IPS-NIHi11 (cell line): Measurements from ENCODE around the gene CDK17.

ENCODE experiments used
- DNase-seq: peaks from one replicate; pipeline ENCODE4 v3.0.0; 2012; ENCODE audit warnings: mixed read lengths, low spot score

CDK17 gene

GRCh38 chr12:96315741-96316481, 84.3 kb downstream of the CDK17 start:
- peak; percentile 13 for DNase-seq

DNA sequence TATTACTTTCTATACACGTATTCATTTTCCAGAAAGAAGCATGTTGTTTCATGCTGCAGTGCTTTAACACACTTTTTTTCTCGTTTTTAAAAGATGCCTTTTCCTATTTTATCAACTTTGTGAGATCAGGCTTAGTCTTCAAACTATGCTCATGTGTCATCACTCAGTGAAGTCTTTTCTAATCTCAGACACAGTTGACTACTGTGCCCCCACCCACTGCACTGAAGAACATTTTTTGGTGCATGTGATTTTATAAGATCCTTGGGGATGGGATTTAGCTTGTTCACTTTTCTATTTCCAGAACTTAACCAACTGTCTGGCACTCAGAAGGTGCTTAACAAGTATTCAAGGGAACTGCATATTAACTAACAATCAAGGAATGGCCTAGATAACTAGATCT, 85.5 kb downstream of the CDK17 start:
- DNase-seq, result no peak

DNA sequence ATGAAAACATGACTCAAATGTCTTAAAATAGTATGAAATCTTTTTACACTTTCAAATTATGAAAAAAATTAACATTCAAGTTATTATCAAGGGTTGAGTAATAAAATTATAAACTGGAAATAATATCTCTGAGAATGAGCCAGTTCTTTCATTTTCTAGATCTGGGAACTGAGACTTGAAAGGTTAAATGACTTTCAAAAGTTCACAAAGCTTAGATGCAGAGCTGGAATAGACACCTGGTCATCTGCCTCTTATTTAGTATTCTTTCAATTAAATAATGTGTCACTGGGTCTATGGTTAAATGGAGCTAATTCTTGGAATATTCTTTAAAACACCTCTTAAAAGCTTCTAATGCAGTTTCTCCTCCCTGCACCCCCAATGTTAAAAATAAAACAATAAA, 86.6 kb downstream of the CDK17 start:
- DNase-seq, result no peak

GRCh38 chr12:96311191-96311590, 89.0 kb downstream of the CDK17 start:
- DNase-seq, result no peak

DNA sequence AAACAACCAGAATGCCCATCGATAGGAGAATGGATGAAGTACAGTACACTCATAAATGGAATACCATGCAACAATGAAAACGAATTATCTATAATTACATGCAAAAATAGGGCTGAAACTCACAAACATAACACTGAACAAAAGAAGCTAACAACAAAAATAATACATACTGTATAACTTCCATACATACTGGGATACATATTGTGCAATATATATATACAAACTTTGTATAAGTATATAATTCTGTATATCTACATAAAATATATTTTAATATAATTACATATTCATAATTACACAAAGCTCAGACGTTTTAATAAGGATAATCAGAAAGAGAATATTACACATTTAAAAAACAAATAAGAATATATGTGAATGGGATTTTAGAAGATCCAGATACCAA, 90.2 kb downstream of the CDK17 start:
- DNase-seq, result no peak

- no peak for DNase-seq
These were observed 91.4 kb downstream of the CDK17 start for GRCh38 chr12:96308881-96309280.

GRCh38 chr12:96305665-96306064, 94.6 kb downstream of the CDK17 start:
- DNase-seq, result no peak

DNA sequence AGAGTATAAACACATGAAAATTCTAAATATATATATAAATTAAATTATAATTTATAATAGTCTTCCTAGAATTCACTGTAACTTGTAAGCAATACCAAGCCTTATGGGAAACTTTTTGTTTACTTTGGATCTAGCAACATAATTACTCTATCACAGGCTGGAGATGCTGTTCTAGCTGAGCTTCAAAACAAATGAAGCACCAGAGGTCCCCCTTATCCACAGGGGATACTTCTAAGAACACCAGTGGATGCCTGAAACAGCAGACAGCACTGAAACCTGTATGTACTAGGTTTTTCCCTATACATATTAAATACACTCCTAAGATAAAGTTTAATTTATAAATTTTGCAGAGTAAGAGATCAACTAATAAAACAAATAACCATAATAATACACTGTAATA, 96.6 kb downstream of the CDK17 start:
- DNase-seq, result no peak

DNA sequence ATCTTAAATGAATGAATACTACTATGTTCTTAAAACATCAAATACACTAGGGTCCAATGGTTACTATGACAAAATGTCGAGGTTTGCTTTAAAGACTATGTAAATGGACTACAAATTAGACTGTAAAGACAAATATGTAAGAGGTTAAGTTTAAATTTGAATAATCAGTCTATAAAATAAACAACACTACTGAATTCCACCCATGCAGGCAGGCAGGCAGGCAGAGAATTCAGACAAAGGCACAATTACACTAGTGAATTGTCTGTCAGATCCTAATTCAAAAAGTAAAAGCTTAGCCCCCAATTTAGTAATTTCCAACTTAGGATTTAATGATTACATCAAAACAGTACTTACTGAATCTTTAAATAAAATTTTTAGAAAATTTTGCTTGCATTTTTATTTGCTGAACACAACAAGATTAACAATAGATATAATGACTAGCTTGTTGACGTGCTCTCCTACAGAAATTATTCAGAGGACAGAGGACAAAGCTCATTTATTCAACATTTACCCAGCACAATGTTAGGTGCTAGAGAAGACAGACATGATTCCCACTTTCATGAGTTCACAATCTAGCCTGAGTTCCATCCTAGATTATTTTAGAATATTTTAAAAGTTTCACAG, 97.4 kb downstream of the CDK17 start:
- no peak for DNase-seq

GRCh38 chr12:96301732-96302131, 98.5 kb downstream of the CDK17 start:
- no peak for DNase-seq

GRCh38 chr12:96300064-96300463, 100.2 kb downstream of the CDK17 start:
- no peak for DNase-seq

DNA sequence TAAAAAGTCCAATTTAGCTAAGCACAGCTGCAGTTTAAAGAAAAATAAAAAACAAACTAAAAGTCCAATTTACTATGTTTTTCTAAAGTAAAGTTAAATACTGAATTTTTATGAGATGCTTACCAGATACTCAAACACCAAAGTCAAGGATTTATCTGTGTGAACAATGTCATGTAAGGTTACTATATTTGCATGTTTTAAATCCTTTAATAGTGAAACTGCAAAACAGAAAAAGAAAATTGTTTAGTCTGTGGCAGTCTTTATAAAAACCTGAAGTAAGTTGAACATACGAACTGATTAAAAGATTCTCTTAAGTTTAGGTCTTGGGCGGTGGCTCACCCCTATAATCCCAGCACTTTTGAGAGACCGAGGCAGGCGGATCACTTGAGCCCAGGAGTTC, 102.7 kb downstream of the CDK17 start:
- no peak for DNase-seq

GRCh38 chr12:96295532-96296160, 104.6 kb downstream of the CDK17 start:
- DNase-seq, result no peak

GRCh38 chr12:96294831-96295230, 105.4 kb downstream of the CDK17 start:
- DNase-seq, result no peak

GRCh38 chr12:96293093-96293492, 107.1 kb downstream of the CDK17 start:
- no peak for DNase-seq

GRCh38 chr12:96289067-96289466, 111.2 kb downstream of the CDK17 start:
- DNase-seq, result peak; percentile 7

DNA sequence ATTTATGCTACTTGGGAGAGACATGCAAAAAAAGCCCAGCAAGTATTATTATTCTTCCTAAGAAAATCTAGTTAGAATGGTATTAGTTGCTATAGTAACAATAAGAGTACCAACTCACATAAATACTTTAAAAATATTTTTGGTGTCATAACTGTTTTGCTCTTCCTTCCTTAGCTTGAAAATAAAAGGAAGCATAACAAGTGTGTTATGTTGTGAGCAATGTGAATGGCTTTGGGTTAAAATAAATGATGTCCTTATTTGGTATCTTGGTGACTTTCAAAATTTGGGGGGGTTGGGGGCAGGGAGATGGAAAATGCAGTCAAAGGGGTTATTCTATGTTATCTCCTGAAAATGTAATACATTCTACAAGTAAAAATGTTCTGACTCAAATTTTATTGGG, 115.1 kb downstream of the CDK17 start:
- DNase-seq, result no peak

DNA sequence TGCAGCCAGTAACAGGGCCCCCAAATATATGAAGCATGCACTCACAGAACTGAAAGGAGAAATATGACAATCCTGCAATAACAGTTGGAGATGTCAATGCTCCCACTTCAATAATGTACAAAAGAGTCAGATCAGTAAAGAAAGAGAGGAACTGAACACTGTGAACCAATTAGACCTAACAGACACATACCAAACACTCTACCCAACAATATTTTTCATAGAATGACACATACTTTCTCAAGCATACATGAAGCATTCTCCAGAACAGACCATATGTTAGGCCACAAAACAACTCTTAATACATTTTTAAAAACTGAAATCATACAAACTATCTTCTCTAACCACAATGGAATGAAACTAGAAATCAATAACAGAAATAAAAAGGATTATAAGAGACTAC, 125.9 kb downstream of the CDK17 start:
- DNase-seq, result no peak

- DNase-seq, result no peak
These were observed 128.6 kb downstream of the CDK17 start for GRCh38 chr12:96271469-96272199.

DNA sequence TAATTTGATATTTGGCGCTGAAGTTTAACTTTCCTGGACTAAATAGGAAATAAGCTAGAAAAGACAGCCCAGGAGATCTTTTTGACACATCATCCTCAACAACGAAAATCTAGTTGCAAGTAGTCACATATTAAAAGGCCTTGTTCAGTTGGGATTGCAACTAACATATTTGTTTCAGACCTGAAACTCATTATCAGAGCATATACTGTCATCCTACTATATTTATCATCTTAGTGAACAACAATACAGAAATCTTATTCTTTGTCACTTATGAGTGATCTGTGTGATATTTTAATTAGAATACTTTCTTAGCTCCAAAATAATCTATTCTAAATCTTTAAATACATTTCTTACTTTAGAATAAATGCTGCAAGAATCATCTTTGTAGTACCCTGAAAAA, 134.0 kb downstream of the CDK17 start:
- no peak for DNase-seq

GRCh38 chr12:96265836-96266235, 134.4 kb downstream of the CDK17 start:
- no peak for DNase-seq

DNA sequence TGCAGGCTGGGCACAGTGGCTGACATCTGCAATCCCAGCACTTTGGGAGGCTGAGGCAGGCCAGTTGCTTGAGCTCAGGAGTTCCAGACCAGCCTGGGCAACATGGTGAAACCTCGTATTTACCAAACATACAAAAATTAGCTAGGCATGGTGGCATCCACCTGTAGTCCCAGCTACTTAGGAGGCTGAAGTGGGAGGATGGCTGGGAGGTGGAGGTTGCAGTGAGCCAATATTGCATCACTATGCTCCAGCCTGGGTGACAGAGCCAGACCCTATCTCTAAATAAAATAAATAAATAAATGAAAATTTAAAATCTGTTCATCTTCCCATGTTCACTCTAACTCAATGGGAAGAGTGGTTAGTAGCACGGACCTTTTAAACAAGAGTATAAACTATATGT, 134.8 kb downstream of the CDK17 start:
- no peak for DNase-seq

DNA sequence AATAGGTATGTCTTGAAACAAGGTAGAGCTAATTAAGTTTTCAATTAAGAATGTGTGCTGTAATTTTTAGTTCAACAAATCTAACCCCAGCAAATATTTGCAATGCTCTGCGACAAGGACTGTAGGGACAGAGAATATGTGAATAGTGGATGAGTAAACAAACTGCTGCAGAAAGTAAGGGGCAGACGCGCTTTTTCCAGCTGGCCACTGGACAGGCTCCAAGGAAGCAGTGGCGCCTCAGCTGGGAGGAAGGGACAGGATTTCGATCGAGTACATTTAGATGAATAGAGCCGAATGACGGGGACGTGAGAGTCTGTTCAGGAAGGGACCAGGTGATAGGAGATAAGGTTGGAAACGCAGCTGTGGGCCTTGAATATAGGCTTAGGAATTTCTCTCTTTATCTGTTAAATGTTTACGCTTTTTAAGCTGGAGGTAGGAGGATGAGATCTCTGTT, 136.8 kb downstream of the CDK17 start:
- DNase-seq, result no peak
